Liver (tissue), 9 donors: Measurements from ENCODE around the gene LRMDA. TPM values are rescaled to one million over a fixed set of nuclear protein-coding genes. Genes with fewer than 3 reads are reported as not detected.

ENCODE experiments used
- DNase-seq: peaks from one replicate; pipeline ENCODE4 v3.0.0-alpha.2; 2017; ENCODE audit warnings: low spot score
- H3K27ac ChIP-seq, 2 donors: one replicate each; pipeline ENCODE4 v1.7.0; 2013; ENCODE audit warnings: inconsistent platforms in 2 of 2, low read length in 2 of 2, control low read depth in 1 of 2, low read depth in 1 of 2, mild to moderate bottlenecking in 1 of 2
- H3K27me3 ChIP-seq, 4 donors: one replicate each; pipeline versions ENCODE4 v1.6.1 to v1.7.0; 2013; ENCODE audit warnings: low read length in 3 of 4, inconsistent platforms in 1 of 4, mild to moderate bottlenecking in 1 of 4, moderate library complexity in 1 of 4; ENCODE audit not compliant: control insufficient read depth in 4 of 4, insufficient read depth in 4 of 4
- H3K36me3 ChIP-seq, 4 donors: one replicate each; pipeline versions ENCODE4 v1.6.1 to v1.7.0; 2013; ENCODE audit warnings: low read length in 3 of 4, mild to moderate bottlenecking in 3 of 4, low read depth in 1 of 4, moderate library complexity in 1 of 4; ENCODE audit not compliant: control insufficient read depth in 4 of 4, insufficient read depth in 3 of 4
- H3K4me1 ChIP-seq, 4 donors: one replicate each; pipeline versions ENCODE4 v1.6.1 to v1.7.0; 2013; ENCODE audit warnings: low read length in 3 of 4, mild to moderate bottlenecking in 3 of 4, moderate library complexity in 1 of 4; ENCODE audit not compliant: control insufficient read depth in 4 of 4, insufficient read depth in 4 of 4
- H3K4me3 ChIP-seq, 3 donors: one replicate each; pipeline versions ENCODE4 v1.6.1 to v1.7.0; 2013; ENCODE audit warnings: low read length in 3 of 3, control low read depth in 1 of 3, low read depth in 1 of 3, mild to moderate bottlenecking in 1 of 3
- H3K9ac ChIP-seq, 2 donors: one replicate each; pipeline ENCODE4 v1.7.0; 2013; ENCODE audit warnings: low read length in 2 of 2, mild to moderate bottlenecking in 2 of 2, moderate library complexity in 2 of 2, control low read depth in 1 of 2, low read depth in 1 of 2
- H3K9me3 ChIP-seq, 4 donors: one replicate each; pipeline versions ENCODE4 v1.6.1 to v1.7.0; 2013; ENCODE audit warnings: low read length in 3 of 4; ENCODE audit not compliant: control insufficient read depth in 4 of 4
- CTCF ChIP-seq: fragments of 150-350 bp; IDR thresholded peaks from 2 replicates; pipeline ENCODE4 v1.5.1; 2017; ENCODE audit warnings: improper control_type of control experiment, low read depth, low read length; ENCODE audit not compliant: missing input control
- EGR1 ChIP-seq, 2 donors: IDR thresholded peaks; 2 replicates each; pipeline ENCODE4 v1.6.1; 2016 to 2018; ENCODE audit warnings: antibody characterized with exemption in 2 of 2, low read depth in 2 of 2
- FOXA1 ChIP-seq: IDR thresholded peaks from 2 replicates; pipeline ENCODE4 v1.6.1; 2016; ENCODE audit warnings: antibody characterized with exemption
- FOXA2 ChIP-seq: IDR thresholded peaks from 2 replicates; pipeline ENCODE4 v1.6.1; 2016; ENCODE audit warnings: antibody characterized with exemption
- GABPA ChIP-seq, 2 donors: IDR thresholded peaks in 1 of 2; conservative IDR thresholded peaks in 1 of 2; 2 replicates each; pipeline ENCODE4 v1.6.1; 2016; ENCODE audit warnings: antibody characterized with exemption in 2 of 2, mild to moderate bottlenecking in 1 of 2, moderate library complexity in 1 of 2
- HNF4A ChIP-seq, 2 donors: conservative IDR thresholded peaks; 2 replicates each; pipeline ENCODE4 v1.6.1; 2016; ENCODE audit warnings: antibody characterized with exemption in 2 of 2, mild to moderate bottlenecking in 2 of 2
- HNF4G ChIP-seq: IDR thresholded peaks from 2 replicates; pipeline ENCODE4 v1.6.1; 2016; ENCODE audit warnings: antibody characterized with exemption
- JUND ChIP-seq, 2 donors: IDR thresholded peaks; 2 replicates each; pipeline ENCODE4 v1.6.1; 2016; ENCODE audit warnings: antibody characterized with exemption in 2 of 2
- NR2F2 ChIP-seq: IDR thresholded peaks from 2 replicates; pipeline ENCODE4 v1.6.1; 2016; ENCODE audit warnings: antibody characterized with exemption
- RAD21 ChIP-seq, 2 donors: IDR thresholded peaks; 2 replicates each; pipeline ENCODE4 v1.6.1; 2016; ENCODE audit warnings: antibody characterized with exemption in 2 of 2, mild to moderate bottlenecking in 2 of 2
- REST ChIP-seq: IDR thresholded peaks from 2 replicates; pipeline ENCODE4 v1.6.1; 2016; ENCODE audit warnings: antibody characterized with exemption, mild to moderate bottlenecking
- RXRA ChIP-seq, 2 donors: IDR thresholded peaks; 2 replicates each; pipeline ENCODE4 v1.6.1; 2017 to 2018; ENCODE audit warnings: antibody characterized with exemption in 2 of 2, mild to moderate bottlenecking in 1 of 2
- SP1 ChIP-seq: IDR thresholded peaks from 2 replicates; pipeline ENCODE4 v1.6.1; 2018; ENCODE audit warnings: antibody characterized with exemption, mild to moderate bottlenecking
- TAF1 ChIP-seq: conservative IDR thresholded peaks from 2 replicates; pipeline ENCODE4 v1.6.1; 2016; ENCODE audit warnings: antibody characterized with exemption, mild to moderate bottlenecking
- YY1 ChIP-seq: IDR thresholded peaks from 2 replicates; pipeline ENCODE4 v1.6.1; 2016; ENCODE audit warnings: antibody characterized with exemption, mild to moderate bottlenecking
- WGBS: extraction: QIAGEN DNeasy Blood & Tissue Kit; methylation state at CpG from one replicate; pipeline ENCODE4 v1.1.7; 2013; 5-methylcytosine and 5-hydroxymethylcytosine counted together
- polyA plus RNA-seq, 2 donors: library from polyadenylated mRNA; stranded (reverse) in 1 of 2; unstranded in 1 of 2; fragments of 200-250 nt in 1 of 2; fragments of >200 nt in 1 of 2; fragmentation: Nextera tagmentation in 1 of 2; extraction: Ambion mirVana in 1 of 2; gene quantifications; one replicate each; pipeline versions ENCODE4 v1.2.1 to v1.2.3, GENCODE V29; 2013 to 2015
- total RNA-seq, 2 donors: library from RNA; depleted of rRNA; stranded (reverse); fragments of >200 nt; gene quantifications; one replicate each; pipeline ENCODE4 v1.2.3, GENCODE V29; 2014
- TF ChIP-seq, protein P1 (sequence below): IDR thresholded peaks from 2 replicates; pipeline ENCODE4 v1.6.1; 2016; ENCODE audit warnings: antibody characterized with exemption
- TF ChIP-seq, protein P2 (sequence below): IDR thresholded peaks from 2 replicates; pipeline ENCODE4 v1.6.1; 2016; ENCODE audit warnings: antibody characterized with exemption
- TF ChIP-seq, protein P3 (sequence below): IDR thresholded peaks from 2 replicates; pipeline ENCODE4 v1.6.1; 2016; ENCODE audit warnings: antibody characterized with exemption
- donor health status: healthy.
- donor health status: healthy.
- donor health status: healthy.
- donor health status: healthy.
- donor health status: healthy.

LRMDA gene
- total and polyA plus RNA-seq, 4 donors: 7.9 to 15.8 (median 11.3) TPM

DNA sequence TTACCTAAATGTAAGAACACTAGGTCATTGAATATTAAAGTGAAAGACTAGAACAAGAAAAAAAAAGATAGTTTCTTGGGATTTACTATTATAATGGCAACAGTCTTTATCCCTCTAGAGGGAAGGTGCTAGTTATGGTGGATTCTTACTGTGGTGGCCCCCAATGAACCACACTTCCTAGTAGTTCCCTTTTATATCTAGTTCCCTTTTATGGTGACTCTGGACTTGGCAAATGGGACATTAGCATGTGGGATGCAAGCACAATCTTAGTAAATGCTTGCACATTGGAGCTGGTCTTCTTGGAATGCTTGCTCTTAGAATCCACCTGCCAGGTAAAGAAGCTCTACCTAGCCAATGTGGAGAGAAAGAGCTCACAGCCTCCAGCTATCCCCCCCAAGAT lies 430.2 kb downstream of the LRMDA start:
- Histone ChIP-seq H3K4me1 (peaks cover 0 to 5% (median 2%) of the 10 kb centered on the region in 4 donors), H3K4me3 (no peak overlapping the region), H3K36me3 (peaks cover 0 to 2% (median 0%) of the 10 kb centered on the region in 4 donors), H3K27ac (no peak overlapping the region), H3K9me3 (no peaks in the 10 kb centered on the region), H3K27me3 (no peaks in the 10 kb centered on the region), H3K9ac (no peak overlapping the region)
- TF ChIP-seq RAD21 (IDR thresholded peaks at IDR 0.05) (no peak), HNF4A (conservative IDR thresholded peaks at IDR 0.05) (no peak), RXRA (IDR thresholded peaks at IDR 0.05) (no peak), FOXA1 (no peak)
- DNase-seq: no peak

GRCh38 chr10:75862935-75863334 lies 431.5 kb downstream of the LRMDA start:
- 88% methylated on average over 4 of the region's 4 CpGs for WGBS
- DNase-seq: no peak
- H3K27ac ChIP-seq: no peak overlapping the region

More at GRCh38 chr10:75862935-75863334, 431.5 kb downstream of the LRMDA start:
- TF ChIP-seq FOXA1 (no peak), TAF1 (no peak), SP1 (no peak), FOXA2 (no peak), CTCF (no peak), HNF4A (conservative IDR thresholded peaks at IDR 0.05) (no peak), YY1 (no peak), REST (no peak), RAD21 (IDR thresholded peaks at IDR 0.05) (no peak), NR2F2 (no peak), GABPA (IDR thresholded peaks at IDR 0.05 in 1 of 2, conservative IDR thresholded peaks at IDR 0.05 in 1 of 2) (no peak), JUND (IDR thresholded peaks at IDR 0.05) (no peak), HNF4G (no peak), RXRA (IDR thresholded peaks at IDR 0.05) (no peak), EGR1 (IDR thresholded peaks at IDR 0.05; ENCODE audit: low read depth in 2 of 2) (no peak)
- TF ChIP-seq, protein P1, sequence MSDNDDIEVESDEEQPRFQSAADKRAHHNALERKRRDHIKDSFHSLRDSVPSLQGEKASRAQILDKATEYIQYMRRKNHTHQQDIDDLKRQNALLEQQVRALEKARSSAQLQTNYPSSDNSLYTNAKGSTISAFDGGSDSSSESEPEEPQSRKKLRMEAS: no peak
- TF ChIP-seq, protein P2, sequence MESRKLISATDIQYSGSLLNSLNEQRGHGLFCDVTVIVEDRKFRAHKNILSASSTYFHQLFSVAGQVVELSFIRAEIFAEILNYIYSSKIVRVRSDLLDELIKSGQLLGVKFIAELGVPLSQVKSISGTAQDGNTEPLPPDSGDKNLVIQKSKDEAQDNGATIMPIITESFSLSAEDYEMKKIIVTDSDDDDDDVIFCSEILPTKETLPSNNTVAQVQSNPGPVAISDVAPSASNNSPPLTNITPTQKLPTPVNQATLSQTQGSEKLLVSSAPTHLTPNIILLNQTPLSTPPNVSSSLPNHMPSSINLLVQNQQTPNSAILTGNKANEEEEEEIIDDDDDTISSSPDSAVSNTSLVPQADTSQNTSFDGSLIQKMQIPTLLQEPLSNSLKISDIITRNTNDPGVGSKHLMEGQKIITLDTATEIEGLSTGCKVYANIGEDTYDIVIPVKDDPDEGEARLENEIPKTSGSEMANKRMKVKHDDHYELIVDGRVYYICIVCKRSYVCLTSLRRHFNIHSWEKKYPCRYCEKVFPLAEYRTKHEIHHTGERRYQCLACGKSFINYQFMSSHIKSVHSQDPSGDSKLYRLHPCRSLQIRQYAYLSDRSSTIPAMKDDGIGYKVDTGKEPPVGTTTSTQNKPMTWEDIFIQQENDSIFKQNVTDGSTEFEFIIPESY: no peak
- TF ChIP-seq, protein P3, sequence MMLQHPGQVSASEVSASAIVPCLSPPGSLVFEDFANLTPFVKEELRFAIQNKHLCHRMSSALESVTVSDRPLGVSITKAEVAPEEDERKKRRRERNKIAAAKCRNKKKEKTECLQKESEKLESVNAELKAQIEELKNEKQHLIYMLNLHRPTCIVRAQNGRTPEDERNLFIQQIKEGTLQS: no peak
- H3K4me1 ChIP-seq: peaks cover 0 to 5% (median 2%) of the 10 kb centered on the region in 4 donors
- H3K4me3 ChIP-seq: no peak overlapping the region
- H3K9ac ChIP-seq: no peak overlapping the region
- no peaks in the 10 kb centered on the region for H3K9me3 ChIP-seq
- H3K36me3 ChIP-seq: peaks cover 0 to 2% (median 0%) of the 10 kb centered on the region in 4 donors
- no peaks in the 10 kb centered on the region for H3K27me3 ChIP-seq
